Activated naive CD8-positive, alpha-beta T cell treated with anti-CD3 and anti-CD28 coated beads, Interleukin-2, amount 10 ng/mL, durations not matched to agents 7 days and 5 days (primary cell): ENCODE data around the gene C10orf62. TPM values are rescaled to one million over a fixed set of nuclear protein-coding genes. Genes with fewer than 3 reads are reported as not detected.
"Not testable (repeated sequence)": the region's sequence is repeated elsewhere in the genome, so short reads cannot be mapped to it uniquely, and the experiment has no call there.

Experiments
- ATAC-seq: fragments of 150-1000 bp; cut with Tn5 transposase; one replicate; pipeline ENCODE4 v1.10.0; 2021; ENCODE audit warnings: low read depth, moderate library complexity
- POLR2A ChIA-PET: fragments of 350-600 bp; sonication (Branson Sonifier 250); formaldehyde crosslinking; loops from one replicate; lab custom pipeline; 2021; ENCODE audit warnings: antibody characterized with exemption; lab: Charles Lee
- DNase-seq: peaks from one replicate; pipeline ENCODE4 v3.0.0; 2021
- H3K27ac Mint-ChIP-seq: one replicate; pipeline ENCODE4 v1.8.0; 2022; ENCODE audit warnings: mild to moderate bottlenecking, mixed read lengths
- H3K27me3 Mint-ChIP-seq: one replicate; pipeline ENCODE4 v1.8.0; 2022; ENCODE audit warnings: mild to moderate bottlenecking, moderate library complexity, mixed read lengths
- H3K36me3 Mint-ChIP-seq: one replicate; pipeline ENCODE4 v1.8.0; 2021; ENCODE audit warnings: mild to moderate bottlenecking, mixed read lengths
- H3K4me1 Mint-ChIP-seq: one replicate; pipeline ENCODE4 v1.8.0; 2021; ENCODE audit warnings: mixed read lengths
- H3K4me3 Mint-ChIP-seq: one replicate; pipeline ENCODE4 v1.8.0; 2022; ENCODE audit warnings: mild to moderate bottlenecking, moderate library complexity, mixed read lengths
- H3K9me3 Mint-ChIP-seq: one replicate; pipeline ENCODE4 v1.8.0; 2021; ENCODE audit warnings: mixed read lengths
- total RNA-seq, 2 experiments: library from RNA; stranded (reverse); gene quantifications; one replicate each; pipeline ENCODE4 v1.2.3, GENCODE V29; 2021

Gene C10orf62
- total RNA-seq, 2 experiments from 2014 or later, result not detected

DNA sequence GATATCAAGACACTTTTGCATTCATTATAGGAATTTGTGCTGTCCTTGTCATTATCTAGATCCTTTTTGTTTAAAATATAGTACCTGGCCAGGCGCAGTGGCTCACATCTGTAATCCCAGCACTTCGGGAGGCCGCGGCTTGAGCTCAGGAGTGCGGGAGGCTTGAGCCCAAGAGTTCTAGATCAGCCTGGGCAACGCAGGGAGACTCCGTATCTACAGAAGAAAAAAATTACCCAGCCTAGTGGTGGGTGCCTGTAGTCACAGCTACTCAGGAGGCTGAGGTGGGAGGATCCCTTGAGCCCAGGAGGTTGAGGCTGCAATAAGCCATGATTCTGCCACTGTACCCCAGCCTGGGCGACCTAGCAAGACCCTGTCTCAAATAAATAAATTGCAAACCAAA is 44.4 kb downstream of the C10orf62 start:
- no peaks in the 10 kb centered on the region for H3K27me3 Mint-ChIP-seq
- POLR2A ChIA-PET, result interaction anchor here (0.6 kb wide), 1 partner anchor 15 kb away, joined by 3 read pairs; no protein-coding TSS in a partner anchor
- H3K4me3 Mint-ChIP-seq, result peak overlapping the region; percentile 95
- H3K4me1 Mint-ChIP-seq, result peaks cover 16% of the 10 kb centered on the region
- no peak overlapping the region for H3K27ac Mint-ChIP-seq
- ATAC-seq (no peak), DNase-seq (peak; percentile 36)
- H3K36me3 Mint-ChIP-seq, result peaks cover 2% of the 10 kb centered on the region
- H3K9me3 Mint-ChIP-seq, result peaks cover 1% of the 10 kb centered on the region

DNA sequence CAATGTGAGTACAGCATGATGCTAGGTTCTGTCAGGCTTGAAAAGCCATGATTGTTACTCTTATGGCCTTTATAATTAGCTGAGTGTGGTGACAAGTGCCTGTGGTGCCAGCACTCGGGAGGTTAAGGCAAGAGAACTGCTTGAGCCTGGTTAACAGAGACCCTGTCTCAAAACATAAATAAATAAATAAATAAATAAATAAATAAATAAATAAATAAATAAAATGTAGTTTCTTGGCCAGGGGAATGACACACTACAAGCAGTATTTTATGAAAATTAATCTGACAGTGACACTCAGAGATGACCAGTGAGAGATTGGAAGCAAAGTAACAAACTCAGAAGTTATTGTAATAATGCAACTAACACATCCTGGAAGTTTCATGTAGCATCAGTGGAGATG is 46.1 kb downstream of the C10orf62 start:
- Mint-ChIP-seq H3K36me3 (peaks cover 2% of the 10 kb centered on the region), H3K4me1 (peaks cover 17% of the 10 kb centered on the region), H3K27me3 (peaks cover 2% of the 10 kb centered on the region), H3K4me3 (no peak overlapping the region), H3K27ac (no peak overlapping the region), H3K9me3 (no peaks in the 10 kb centered on the region)
- ATAC-seq, result no peak
- POLR2A ChIA-PET, result no interaction called here
- no peak for DNase-seq

DNA sequence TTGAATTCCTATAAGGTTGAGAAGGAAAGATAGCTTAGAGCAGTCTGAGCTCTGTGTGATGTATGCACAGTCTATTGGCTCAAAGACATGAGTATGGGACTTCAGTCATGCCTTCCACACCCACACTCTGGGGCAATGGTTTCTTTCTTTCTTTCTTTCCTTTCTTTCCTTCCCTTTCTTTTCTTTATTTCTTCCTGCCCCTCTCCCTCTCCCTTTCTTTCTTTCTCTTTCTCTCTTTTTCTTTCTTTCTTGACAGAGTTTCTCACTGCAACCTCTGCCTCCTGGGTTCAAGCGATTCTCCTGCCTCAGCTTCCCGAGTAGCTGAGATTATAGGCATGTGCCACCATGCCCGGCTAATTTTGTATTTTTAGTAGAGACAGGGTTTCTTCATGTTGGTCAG is 49.6 kb downstream of the C10orf62 start:
- DNase-seq, H3K36me3 Mint-ChIP-seq, H3K27me3 Mint-ChIP-seq, POLR2A ChIA-PET, H3K9me3 Mint-ChIP-seq, H3K27ac Mint-ChIP-seq, H3K4me3 Mint-ChIP-seq, ATAC-seq: not testable (repeated sequence)
- peaks cover 16% of the 10 kb centered on the region for H3K4me1 Mint-ChIP-seq

DNA sequence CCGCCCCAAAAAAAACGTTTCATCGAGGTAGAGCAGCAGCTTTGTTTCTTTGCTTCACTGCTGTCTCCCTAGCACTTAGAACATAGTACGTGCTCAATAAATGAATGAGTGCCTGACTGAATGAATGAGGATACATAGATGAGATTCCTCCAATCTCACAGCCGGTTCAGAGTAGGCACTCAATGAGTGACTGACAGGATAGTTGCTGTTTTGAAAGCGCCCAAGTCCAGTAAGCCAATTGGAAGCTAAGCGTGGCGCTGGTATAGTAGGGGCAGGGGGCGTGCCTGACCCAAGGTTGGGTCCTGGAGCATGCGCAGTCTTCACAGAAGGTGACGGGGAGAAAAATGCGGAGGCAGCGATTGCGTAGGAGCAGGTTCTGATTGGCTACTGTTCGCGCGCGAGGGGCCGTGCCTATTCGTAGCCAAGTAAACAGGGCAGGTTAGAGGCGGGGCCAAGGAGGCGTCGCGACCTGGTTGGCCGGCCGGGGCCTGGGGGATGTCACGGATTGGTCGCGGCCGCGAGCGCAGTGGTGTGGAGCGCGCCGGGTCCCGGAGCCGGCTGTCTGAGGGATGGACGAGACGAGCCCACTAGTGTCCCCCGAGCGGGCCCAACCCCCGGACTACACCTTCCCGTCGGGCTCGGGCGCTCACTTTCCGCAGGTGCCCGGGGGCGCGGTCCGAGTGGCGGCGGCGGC is 50.8 kb downstream of the C10orf62 start, which contains the start of gene PI4K2A:
TSS of gene PI4K2A (plus strand) at position 498 of the 694 bp plus-strand sequence. CDS start at position 570, 72 bp downstream.
- H3K4me1 Mint-ChIP-seq, result peaks cover 16% of the 10 kb centered on the region
- no peaks in the 10 kb centered on the region for H3K9me3 Mint-ChIP-seq
- H3K36me3 Mint-ChIP-seq, result peaks cover 7% of the 10 kb centered on the region
- ATAC-seq, result peak; percentile 98
- peak within 1 kb of the TSS; percentile 95 for H3K4me3 Mint-ChIP-seq
- DNase-seq, result peak; percentile 96
- POLR2A ChIA-PET, result interaction anchor here (0.7 to 1.5 kb wide), 7 partner anchors 9 to 496 kb away, joined by 3 to 9 read pairs (median 4); partner anchors contain the start of genes RRP12 and ZFYVE27
- H3K27ac Mint-ChIP-seq, result peak within 1 kb of the TSS; percentile 88
- peaks cover 2% of the 10 kb centered on the region for H3K27me3 Mint-ChIP-seq

Other genes with a start within 250 kb of the C10orf62 start
- gene RRP12, start 188.4 kb upstream of the C10orf62 start, total RNA-seq, result 10 to 100 TPM; 20.5 to 23.8 TPM
- 100 to 1,000 TPM; 288 to 298 TPM for gene PGAM1, start 163.5 kb upstream of the C10orf62 start, total RNA-seq
- 10 to 100 TPM; 46.5 to 47.9 TPM for gene EXOSC1, start 143.7 kb upstream of the C10orf62 start, total RNA-seq
- gene ZDHHC16, start 143.5 kb upstream of the C10orf62 start, total RNA-seq, result 10 to 100 TPM; 23.3 to 29.6 TPM
- gene MMS19, start 91.3 kb upstream of the C10orf62 start, total RNA-seq, result 10 to 100 TPM; 87.9 to 89.7 TPM
- 1 to 10 TPM; 1.1 to 1.4 TPM for gene UBTD1, start 90.8 kb upstream of the C10orf62 start, total RNA-seq
- gene ANKRD2, start 16.9 kb upstream of the C10orf62 start, total RNA-seq, result under 1 TPM in 1 of 2 experiments, not detected in 1; 0.23 TPM
- gene HOGA1, start 5.3 kb upstream of the C10orf62 start, total RNA-seq, result not detected
- 1 to 10 TPM; 1.7 to 2.2 TPM for gene MORN4, start 43.8 kb downstream of the C10orf62 start, total RNA-seq
- gene PI4K2A, start 51.0 kb downstream of the C10orf62 start, total RNA-seq, result 10 to 100 TPM in 1 of 2 experiments, 1 to 10 TPM in 1; 9.3 to 10.9 TPM
- gene AVPI1, start 97.5 kb downstream of the C10orf62 start, total RNA-seq, result 1 to 10 TPM; 2.4 to 2.9 TPM
- gene MARVELD1, start 124.0 kb downstream of the C10orf62 start, total RNA-seq, result 1 to 10 TPM; 2.6 to 3.3 TPM
- gene ZFYVE27, start 147.4 kb downstream of the C10orf62 start, total RNA-seq, result 10 to 100 TPM; 36.9 to 43.4 TPM
- gene SFRP5, start 182.3 kb downstream of the C10orf62 start, total RNA-seq, result under 1 TPM; 0.22 to 0.23 TPM